GM21529 (cell line): ENCODE data around the gene PRR33.
"Not testable (repeated sequence)": the region's sequence is repeated elsewhere in the genome, so short reads cannot be mapped to it uniquely, and the experiment has no call there.

ENCODE experiments used
- ATAC-seq: cut with Tn5 transposase; IDR thresholded peaks from one replicate; pipeline ENCODE4 v1.9.1; 2021; ENCODE audit not compliant: unreplicated experiment

The PRR33 gene

GRCh38 chr11:1878137-1879031, 13.3 kb downstream of the PRR33 start:
- no peak for ATAC-seq

GRCh38 chr11:1877211-1878136, 14.2 kb downstream of the PRR33 start:
- no peak for ATAC-seq

GRCh38 chr11:1876361-1877063, 15.2 kb downstream of the PRR33 start:
- no peak for ATAC-seq

GRCh38 chr11:1875851-1876301, 15.8 kb downstream of the PRR33 start:
- ATAC-seq: not testable (repeated sequence)

- no peak for ATAC-seq
Measured at GRCh38 chr11:1875093-1875850, 16.4 kb downstream of the PRR33 start.

- ATAC-seq: not testable (repeated sequence)
Measured at GRCh38 chr11:1874441-1875092, 17.1 kb downstream of the PRR33 start.

- ATAC-seq: not testable (repeated sequence)
Measured at GRCh38 chr11:1873813-1874150, 17.9 kb downstream of the PRR33 start.

GRCh38 chr11:1873048-1873812, 18.5 kb downstream of the PRR33 start:
- ATAC-seq: no peak

- ATAC-seq: no peak
Measured at GRCh38 chr11:1872267-1872985, 19.3 kb downstream of the PRR33 start.

- ATAC-seq: no peak
Measured at GRCh38 chr11:1871531-1871930, 20.2 kb downstream of the PRR33 start.

- no peak for ATAC-seq
Measured at GRCh38 chr11:1870721-1871466, 20.8 kb downstream of the PRR33 start.

- ATAC-seq: no peak
Measured at GRCh38 chr11:1870326-1870696, 21.4 kb downstream of the PRR33 start.

GRCh38 chr11:1869427-1870325, 22.0 kb downstream of the PRR33 start:
- ATAC-seq: no peak

GRCh38 chr11:1868636-1869291, 22.9 kb downstream of the PRR33 start:
- no peak for ATAC-seq

GRCh38 chr11:1868056-1868635, 23.5 kb downstream of the PRR33 start:
- no peak for ATAC-seq

GRCh38 chr11:1867381-1867780, 24.3 kb downstream of the PRR33 start:
- ATAC-seq: no peak
